Measurements from ENCODE around the gene PRRG2.

- TF ChIP-seq POLR2AphosphoS5 (IDR thresholded peaks at IDR 0.05): no peak
- TF ChIP-seq, protein P1, sequence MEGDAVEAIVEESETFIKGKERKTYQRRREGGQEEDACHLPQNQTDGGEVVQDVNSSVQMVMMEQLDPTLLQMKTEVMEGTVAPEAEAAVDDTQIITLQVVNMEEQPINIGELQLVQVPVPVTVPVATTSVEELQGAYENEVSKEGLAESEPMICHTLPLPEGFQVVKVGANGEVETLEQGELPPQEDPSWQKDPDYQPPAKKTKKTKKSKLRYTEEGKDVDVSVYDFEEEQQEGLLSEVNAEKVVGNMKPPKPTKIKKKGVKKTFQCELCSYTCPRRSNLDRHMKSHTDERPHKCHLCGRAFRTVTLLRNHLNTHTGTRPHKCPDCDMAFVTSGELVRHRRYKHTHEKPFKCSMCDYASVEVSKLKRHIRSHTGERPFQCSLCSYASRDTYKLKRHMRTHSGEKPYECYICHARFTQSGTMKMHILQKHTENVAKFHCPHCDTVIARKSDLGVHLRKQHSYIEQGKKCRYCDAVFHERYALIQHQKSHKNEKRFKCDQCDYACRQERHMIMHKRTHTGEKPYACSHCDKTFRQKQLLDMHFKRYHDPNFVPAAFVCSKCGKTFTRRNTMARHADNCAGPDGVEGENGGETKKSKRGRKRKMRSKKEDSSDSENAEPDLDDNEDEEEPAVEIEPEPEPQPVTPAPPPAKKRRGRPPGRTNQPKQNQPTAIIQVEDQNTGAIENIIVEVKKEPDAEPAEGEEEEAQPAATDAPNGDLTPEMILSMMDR (IDR thresholded peaks at IDR 0.05): no peak
Observed at GRCh38 chr19:49557641-49558325, 23.3 kb upstream of the PRRG2 start.
